Superior temporal gyrus (tissue), 1 donor: ENCODE data around the gene FIZ1.

Experiments
- DNase-seq: peaks from one replicate; pipeline ENCODE4 v3.0.0-alpha.2; 2016; ENCODE audit errors: extremely low spot score

FIZ1 gene

GRCh38 chr19:55635856-55636440 lies 36.6 kb upstream of the FIZ1 start:
- no peak for DNase-seq

GRCh38 chr19:55635334-55635717 lies 36.0 kb upstream of the FIZ1 start:
- no peak for DNase-seq

GRCh38 chr19:55633861-55634260 lies 34.5 kb upstream of the FIZ1 start:
- DNase-seq: no peak

DNA sequence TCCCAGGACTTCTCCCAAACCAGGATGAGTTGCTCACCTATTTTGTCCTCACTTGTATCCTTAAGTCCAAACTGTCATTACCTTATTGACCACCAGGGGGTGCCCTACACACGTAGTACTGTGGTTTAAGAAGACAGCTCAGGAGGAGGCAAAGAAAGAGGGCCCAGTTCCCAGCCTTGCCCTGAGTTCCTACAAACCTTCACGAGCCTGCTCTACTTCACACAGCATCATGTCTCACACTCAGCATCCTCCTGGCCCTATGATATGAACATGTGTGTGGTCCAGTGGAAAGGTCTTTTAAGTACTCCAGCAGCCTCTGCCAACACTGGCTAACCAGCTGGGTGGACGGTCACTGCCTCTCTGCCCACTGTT lies 33.1 kb upstream of the FIZ1 start:
- peak; percentile 98 for DNase-seq

DNA sequence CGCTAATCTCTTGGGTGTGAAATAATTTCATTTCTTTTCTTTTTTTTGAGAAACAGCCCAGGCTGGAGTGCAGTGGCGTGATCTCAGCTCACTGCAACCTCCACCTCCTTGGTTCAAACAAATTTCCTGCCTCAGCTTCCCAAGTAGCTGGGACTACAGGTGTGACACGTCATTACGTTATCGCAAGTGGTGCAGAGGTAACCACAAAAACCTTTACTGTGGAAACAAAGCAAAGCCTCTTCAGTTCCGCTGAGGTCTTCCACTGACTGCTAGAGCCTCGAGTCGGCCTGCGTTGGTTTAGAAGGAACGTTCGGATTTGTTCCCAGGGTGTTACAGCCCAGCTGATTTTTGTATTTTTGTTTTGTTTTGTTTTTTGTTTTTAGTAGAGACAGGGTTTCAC lies 27.0 kb upstream of the FIZ1 start:
- no peak for DNase-seq

- no peak for DNase-seq
Measured at GRCh38 chr19:55625004-55625326, 25.6 kb upstream of the FIZ1 start.

DNA sequence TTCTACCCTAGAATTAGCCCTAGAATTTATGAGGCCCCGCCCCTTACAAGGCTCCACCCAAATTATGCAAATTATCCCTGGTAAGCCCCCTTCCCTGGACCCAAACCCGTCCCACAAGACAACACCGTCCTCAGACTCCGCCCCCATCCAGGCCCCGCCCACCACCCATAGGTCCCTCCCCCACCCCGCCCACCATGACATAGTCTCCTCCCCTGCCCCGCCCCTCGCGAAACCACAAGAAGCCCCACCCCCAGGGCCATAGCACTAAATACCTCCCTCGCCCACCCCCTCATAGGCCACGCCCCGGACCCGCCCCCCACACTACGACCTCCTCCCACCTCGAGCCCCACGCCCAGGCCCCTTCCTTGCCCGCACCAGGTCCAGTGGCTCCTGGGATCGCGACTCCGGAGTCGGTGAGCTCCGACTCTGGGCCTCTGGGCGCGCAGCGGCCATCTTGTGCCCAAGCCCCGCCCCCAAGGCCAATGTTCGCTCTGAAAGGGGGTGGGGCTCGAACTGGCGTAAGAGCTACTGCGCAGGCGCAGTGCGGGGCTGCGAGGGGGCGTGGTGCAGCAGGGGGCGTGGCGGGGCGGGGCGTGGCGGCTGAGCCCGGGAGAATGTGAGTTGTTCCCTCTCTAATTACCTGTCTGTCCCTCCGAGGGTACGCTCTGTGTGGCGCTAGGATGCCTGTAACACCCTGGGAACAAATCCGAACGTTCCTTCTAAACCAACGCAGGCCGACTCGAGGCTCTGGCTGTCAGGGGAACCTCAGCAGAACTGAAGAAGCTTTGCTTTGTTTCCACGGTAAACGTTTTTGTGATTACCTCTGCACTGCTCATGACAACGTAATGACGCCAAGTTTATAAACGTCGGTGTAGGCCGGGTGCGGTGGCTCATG lies 25.0 kb upstream of the FIZ1 start, which contains the start of gene ZNF784:
ZNF784 (minus strand) TSS at position 458 of the 895 bp plus-strand sequence; CDS start at position 453, 5 bp downstream.
- DNase-seq: peak; percentile 88

GRCh38 chr19:55623561-55623960 lies 24.2 kb upstream of the FIZ1 start:
- DNase-seq: no peak

DNA sequence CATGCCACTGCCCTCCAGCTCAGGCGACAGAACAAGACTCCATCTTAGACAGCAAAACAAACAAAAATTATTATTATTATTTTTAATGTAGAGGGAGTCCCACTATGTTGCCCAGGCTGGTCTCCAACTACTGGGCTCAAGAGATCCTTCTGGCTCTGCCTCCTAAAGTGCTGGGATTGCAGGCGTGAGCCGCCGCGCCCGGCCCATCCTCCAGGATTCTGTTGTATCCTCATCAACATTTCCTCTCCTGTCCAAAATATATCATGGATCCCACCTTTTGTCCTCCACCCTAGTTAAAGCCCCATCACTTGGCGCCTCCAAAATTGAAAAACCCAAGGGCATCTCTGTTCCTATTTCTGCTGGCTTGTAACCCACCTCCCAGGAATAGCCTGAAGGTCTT lies 23.8 kb upstream of the FIZ1 start:
- DNase-seq: no peak

GRCh38 chr19:55622242-55622969 lies 23.1 kb upstream of the FIZ1 start:
- DNase-seq: no peak

DNA sequence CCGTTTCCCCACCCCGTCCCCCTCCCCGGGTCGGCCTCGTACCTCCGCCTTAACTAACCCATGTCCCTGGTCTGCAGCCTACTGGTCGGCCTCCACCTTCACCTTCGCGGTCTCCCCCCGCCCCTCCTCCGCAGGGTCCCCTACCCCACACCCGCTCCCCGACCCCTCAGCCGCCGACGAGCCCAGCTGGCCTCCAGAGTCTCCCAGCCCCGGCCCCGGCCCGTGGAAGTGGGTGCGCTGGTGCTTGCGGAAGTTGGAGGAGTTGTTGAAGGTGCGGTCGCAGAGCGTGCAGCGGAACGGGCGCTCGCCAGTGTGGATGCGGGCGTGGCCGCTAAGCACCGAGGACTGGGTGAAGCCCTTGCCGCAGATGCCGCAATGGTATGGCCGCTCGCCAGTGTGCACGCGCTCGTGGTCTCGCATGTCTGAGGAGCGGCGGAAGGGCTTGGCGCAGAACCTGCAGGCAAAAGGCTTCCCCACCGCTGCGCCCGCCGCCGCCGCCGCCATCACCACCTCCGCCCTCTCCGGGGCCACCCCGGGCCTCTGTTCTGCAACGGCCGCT lies 22.4 kb upstream of the FIZ1 start:
- DNase-seq: no peak

DNA sequence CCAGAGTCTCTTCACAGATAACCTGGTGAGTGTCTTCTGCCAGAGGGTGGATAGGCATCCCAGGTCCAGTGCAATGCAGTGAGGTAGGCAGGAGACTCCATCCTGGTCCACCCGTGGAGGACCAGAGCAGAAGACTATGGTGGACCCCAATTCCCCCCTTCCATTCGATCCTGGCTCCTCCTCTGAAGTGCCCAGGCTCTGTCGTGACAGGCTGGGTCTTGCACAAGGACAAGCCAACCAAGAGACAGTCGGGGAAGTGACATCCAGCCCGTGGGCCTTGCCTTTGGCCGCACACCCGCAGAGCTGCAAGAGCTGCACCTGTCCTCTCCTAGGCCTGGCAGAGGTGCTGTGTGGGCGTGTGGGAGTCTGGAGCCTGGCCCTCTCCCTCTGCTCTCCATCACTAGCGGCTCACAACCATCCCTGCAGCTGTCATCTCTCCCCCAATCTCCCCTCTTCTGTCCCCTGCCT lies 21.9 kb upstream of the FIZ1 start:
- DNase-seq: no peak

DNA sequence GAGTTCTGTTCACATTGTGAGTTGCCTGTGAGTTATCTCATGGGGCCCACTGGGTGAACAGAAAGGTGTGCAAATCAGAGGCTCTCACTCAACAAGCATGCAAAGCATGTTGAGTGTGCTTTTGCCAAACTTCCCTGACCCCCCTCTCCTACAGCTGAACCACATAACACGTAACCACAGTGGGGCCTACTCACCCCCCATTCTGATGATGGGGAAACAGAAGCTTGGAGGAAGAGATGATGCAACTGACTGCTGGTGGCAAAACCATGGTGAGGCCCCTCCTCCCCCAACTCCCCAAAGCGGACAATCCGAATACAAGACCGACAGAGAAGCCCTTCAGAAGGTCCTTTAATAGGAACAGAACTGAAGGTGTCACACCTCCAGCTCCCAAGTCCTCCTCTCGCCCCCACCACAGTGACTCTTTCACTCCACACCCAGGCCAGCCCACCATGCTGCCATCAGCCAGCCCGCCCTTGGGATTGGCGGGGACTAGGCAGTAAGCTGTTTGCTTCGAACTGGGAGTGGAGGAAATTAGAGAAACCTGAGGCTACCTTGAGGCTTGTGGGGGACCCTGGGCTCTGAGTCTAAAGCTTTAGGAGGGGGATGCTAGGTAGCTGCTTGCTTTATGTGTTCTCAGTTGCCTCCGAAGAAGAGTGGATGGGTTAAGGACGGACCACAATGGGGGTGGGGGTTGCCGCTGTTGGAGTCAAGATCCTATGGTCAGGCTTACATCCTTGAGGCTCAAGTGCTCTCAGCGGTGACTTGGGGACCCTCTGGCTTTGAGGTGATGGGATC lies 21.3 kb upstream of the FIZ1 start:
- DNase-seq: no peak

- DNase-seq: peak; percentile 8
Measured at GRCh38 chr19:55619286-55619685, 20.0 kb upstream of the FIZ1 start.

GRCh38 chr19:55618426-55618825 lies 19.1 kb upstream of the FIZ1 start:
- no peak for DNase-seq

GRCh38 chr19:55617426-55617825 lies 18.1 kb upstream of the FIZ1 start:
- DNase-seq: no peak

GRCh38 chr19:55616395-55616875 lies 17.1 kb upstream of the FIZ1 start:
- no peak for DNase-seq

DNA sequence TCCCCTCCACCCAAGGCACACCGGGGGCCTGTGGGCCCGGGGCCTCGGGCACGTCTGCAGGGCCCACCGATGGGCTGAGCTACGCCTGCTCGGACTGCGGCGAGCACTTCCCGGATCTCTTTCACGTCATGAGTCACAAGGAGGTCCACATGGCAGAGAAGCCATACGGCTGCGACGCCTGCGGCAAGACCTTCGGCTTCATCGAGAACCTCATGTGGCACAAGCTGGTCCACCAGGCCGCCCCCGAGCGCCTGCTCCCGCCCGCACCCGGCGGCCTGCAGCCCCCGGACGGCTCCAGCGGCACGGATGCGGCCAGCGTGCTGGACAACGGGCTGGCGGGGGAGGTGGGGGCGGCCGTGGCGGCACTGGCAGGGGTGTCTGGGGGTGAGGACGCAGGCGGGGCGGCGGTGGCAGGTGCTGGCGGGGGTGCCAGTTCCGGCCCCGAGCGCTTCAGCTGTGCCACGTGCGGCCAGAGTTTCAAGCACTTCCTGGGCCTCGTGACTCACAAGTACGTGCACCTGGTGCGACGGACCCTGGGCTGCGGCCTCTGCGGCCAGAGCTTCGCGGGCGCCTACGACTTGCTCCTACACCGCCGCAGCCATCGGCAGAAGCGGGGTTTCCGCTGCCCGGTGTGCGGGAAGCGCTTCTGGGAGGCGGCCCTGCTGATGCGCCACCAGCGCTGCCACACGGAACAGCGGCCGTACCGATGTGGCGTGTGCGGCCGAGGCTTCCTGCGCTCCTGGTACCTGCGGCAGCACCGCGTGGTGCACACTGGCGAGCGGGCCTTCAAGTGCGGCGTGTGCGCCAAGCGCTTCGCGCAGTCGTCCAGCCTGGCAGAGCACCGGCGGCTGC lies 16.5 kb upstream of the FIZ1 start:
- no peak for DNase-seq

DNA sequence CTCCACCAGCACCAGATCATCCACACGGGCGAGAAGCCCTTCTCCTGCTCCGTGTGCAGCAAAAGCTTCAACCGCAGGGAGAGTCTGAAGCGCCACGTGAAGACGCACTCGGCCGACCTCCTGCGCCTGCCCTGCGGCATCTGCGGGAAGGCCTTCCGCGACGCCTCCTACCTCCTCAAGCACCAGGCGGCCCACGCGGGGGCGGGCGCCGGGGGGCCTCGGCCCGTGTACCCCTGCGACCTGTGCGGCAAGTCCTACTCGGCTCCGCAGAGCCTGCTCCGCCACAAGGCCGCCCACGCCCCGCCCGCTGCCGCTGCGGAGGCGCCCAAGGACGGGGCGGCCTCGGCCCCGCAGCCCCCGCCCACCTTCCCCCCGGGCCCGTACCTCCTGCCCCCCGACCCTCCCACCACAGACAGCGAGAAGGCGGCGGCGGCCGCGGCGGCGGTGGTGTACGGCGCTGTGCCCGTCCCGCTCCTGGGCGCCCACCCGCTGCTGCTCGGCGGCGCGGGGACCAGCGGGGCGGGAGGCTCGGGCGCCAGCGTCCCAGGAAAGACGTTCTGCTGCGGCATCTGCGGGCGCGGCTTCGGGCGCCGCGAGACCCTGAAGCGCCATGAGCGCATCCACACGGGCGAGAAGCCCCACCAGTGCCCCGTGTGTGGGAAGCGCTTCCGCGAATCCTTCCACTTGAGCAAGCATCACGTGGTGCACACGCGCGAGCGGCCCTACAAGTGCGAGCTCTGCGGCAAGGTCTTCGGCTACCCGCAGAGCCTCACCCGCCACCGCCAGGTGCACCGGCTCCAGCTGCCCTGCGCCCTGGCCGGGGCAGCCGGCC lies 15.6 kb upstream of the FIZ1 start:
- no peak for DNase-seq
